ENCODE data around the gene RRBP1.
"Not testable (repeated sequence)": the region's sequence is repeated elsewhere in the genome, so short reads cannot be mapped to it uniquely, and the experiment has no call there.

The RRBP1 gene

DNA sequence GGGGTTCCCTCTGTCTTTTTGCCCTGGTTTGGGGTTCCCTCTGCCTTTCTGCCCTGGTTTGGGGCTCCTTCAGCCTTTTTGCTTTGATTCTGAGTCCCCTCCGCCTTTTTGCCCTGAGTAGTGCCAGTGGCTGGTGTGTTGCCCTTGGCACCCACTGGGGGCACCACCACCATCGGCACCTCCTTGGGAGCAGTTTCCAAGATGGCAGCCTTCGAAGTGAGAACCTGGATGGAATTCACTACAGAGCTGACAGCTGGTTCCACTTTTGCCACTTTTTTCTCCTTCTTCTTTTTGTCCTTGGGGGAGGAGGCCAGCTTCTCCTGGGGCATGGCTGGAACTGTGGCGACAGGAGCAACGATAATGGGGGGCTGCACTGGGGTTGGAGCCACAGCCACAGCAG is 22.2 kb downstream of the RRBP1 start:
- no peak for DNase-seq

DNA sequence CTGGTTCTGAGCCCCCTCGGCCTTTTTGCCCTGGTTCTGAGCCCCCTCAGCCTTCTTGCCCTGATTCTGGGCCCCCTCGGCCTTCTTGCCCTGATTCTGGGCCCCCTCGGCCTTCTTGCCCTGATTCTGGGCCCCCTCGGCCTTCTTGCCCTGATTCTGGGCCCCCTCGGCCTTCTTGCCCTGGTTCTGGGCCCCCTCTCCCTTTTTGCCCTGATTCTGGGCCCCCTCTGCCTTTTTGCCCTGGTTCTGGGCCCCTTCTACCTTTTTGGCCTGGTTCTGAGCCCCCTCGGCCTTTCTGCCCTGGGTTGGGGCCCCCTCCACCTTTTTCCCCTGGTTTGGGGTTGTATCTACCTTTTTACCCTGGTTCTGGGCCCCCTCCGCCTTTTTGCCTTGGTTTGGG is 22.7 kb downstream of the RRBP1 start:
- not testable (repeated sequence) for DNase-seq

DNA sequence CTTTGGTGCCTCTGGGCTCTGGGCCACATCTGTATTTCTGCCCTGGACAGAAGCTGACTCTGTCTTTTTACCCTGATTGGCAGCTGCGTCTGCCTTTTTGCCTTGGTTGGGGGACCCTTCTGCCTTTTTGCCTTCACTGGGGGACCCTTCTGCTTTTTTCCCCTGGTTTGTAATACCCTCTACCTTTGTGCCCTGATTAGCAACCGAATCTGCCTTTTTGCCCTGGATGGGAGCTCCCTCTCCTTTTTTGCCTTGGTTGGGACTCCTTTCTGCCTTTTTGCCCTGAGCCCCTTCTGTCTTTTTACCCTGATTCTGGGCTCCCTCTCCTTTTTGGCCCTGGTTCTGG is 23.4 kb downstream of the RRBP1 start:
- no peak for DNase-seq

- DNase-seq = no peak
Observed at GRCh38 chr20:17657898-17658647, 24.0 kb downstream of the RRBP1 start.

- DNase-seq = no peak
Observed at GRCh38 chr20:17657079-17657825, 24.8 kb downstream of the RRBP1 start.

DNA sequence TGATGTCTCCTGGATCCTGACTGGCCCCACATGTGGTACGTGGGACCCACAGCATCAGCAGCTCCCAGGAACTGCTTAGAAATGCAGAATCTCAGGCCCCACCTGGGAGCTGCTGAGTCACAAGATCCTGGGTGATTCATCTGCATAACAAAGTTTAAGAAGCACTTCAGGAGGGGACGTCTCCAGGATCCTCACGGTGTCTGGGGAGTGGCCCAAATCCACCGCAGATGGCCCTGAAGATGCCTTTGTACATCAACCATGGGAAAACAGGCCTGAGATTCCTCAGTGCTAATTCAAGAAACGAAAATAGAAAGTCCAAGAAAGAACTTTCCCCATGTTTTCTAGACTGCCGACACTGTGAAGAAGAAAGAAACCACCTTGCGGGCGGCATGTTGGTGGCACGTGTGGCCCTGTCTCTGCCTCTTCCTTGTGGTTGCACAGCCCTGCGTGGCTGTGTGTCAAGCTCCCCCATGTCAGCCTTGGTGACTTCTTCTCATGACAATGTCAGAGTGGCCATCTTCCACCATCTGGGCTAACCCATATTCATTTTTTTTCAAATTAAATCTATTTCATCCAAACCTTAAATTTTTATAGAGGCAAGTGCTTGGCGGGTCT is 26.1 kb downstream of the RRBP1 start:
- no peak for DNase-seq

- DNase-seq = no peak
Observed at GRCh38 chr20:17655286-17655651, 26.8 kb downstream of the RRBP1 start.

DNA sequence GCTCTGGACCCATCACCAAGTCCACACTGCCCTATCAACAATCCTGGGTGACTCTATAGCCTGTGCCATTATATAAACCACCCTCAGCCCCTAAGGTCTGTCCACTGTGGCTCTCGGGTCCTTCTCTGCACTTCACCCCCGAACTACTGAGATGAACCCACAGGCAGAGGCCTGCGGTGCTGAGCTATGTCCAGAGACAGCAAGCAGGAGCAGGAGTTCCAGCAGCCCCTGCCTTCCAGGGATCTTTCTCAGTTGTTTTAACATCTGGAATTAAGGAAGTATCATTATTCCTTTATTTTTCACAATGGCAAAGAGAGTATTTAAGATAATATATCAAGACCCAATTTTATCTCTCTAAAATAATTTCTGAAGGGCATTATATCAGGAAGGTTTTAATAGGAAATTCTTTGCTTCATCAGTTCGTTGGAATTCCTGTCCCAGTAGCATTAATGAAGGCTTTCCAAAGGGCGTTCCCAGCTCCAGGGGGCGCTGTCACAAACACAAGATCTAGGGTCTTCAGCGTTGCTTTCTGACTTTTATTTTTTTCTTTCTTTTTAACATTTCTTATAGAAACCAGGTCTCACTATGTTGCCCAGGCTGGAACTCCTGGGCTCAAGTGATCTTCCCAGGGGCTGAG is 27.3 kb downstream of the RRBP1 start:
- DNase-seq = no peak

DNA sequence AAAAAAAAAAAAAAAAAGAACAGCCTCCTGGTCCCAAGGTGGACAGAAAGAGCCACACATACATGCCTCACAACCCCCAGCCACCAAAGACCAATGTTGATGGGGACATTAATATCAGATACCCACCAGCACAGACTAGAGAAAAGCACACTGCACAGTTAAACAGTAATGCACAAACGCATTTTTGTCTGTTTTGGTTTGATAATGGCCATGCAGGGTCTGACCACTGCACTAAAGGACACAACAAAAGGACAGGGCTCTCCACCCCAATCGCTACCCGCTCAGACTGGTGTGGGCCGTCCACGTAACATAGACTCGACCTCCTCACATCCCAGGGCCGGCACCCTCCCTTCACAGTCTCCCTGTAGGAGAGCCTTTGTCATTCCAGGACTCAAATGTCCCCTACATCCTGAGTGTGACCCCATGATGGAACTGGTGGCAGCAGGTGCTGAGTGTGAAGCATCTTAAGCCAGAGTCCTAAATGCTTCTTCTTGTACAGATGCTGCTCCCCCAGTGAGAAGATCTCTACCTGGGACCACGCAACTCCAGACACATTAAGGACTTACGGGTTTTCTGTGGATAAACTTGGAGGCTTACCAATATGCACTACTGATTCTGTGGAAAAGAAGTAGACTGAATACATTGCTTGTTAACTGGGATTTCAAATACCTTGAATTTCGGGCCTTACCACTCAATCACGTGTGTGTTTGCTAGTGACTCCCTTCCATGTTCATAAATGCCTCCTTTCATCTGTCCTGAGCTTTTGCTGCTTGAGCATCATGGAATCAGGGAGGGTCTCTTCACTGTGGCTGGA is 28.0 kb downstream of the RRBP1 start:
- DNase-seq = no peak

GRCh38 chr20:17652411-17652810 is 29.6 kb downstream of the RRBP1 start:
- DNase-seq = no peak

DNA sequence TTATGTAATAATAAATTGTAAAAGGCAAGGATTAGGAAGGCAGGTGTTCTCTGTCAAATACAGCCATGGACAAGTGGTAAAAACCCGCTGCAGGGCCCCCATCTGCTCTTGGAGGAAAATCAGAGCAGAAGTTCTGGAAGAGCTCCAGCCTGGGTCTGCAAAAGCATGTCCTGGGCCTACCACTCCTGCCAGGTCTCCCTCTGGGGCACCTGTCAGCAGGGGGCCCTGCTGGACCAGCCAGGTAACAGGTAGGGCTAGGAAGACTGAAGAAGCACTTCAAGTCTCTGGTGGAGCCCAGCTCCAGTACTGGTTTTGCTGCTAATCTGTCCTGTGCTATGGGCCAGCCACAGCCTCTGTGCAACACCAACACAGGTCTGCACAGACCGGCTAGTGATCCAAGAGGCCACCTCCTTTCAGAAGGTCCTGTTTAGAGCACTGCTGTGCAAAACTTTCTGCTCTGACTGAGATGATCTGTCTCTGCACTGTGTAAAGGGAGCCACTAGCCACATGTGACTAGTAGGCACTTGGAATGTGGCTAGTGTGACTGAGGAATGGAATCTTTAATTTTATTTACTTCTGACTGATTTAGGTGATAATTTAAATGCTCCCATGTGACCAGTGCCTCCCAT is 30.2 kb downstream of the RRBP1 start:
- DNase-seq = peak; percentile 20

- DNase-seq = no peak
Observed at GRCh38 chr20:17651129-17651759, 30.8 kb downstream of the RRBP1 start.

GRCh38 chr20:17650301-17651128 is 31.5 kb downstream of the RRBP1 start:
- DNase-seq = no peak

- peak; percentile 54 for DNase-seq
Observed at GRCh38 chr20:17648791-17649730, 33.0 kb downstream of the RRBP1 start.

- no peak for DNase-seq
Observed at GRCh38 chr20:17648315-17648646, 33.8 kb downstream of the RRBP1 start.

- no peak for DNase-seq
Observed at GRCh38 chr20:17647391-17648314, 34.4 kb downstream of the RRBP1 start.

DNA sequence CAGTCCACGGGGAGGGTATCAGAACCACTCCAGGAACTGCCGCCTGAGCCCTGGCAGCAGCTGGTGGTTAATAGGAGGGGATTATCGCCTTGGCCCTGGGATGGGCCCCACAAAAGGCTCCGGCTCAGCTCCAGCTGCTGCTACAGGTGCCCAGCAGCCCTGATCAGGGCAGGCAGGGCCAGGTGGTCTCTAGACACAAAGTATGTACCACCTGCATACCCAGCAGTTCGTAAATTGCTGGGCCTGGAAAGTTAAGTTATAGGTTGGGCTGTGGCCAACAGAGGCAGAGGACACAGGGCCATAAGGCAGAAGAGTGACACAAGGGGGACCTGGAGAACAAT is 35.1 kb downstream of the RRBP1 start:
- DNase-seq = peak; percentile 10

- DNase-seq = peak; percentile 17
Observed at GRCh38 chr20:17646209-17646960, 35.7 kb downstream of the RRBP1 start.
